Measurements from ENCODE around the gene SHROOM3.

SHROOM3 gene

GRCh38 chr4:76729460-76729859 lies 294.4 kb downstream of the SHROOM3 start:
- Histone ChIP-seq H3K4me1 (ENCODE audit: control insufficient read depth in 1 of 2, insufficient read depth in 1 of 2, low read depth in 1 of 2, low read length in 1 of 2) (no peaks in the 10 kb centered on the region), H3K27me3 (peaks cover 13% of the 10 kb centered on the region), H3K36me3 (no peaks in the 10 kb centered on the region), H3K4me3 (ENCODE audit: low read depth in 1 of 2, low read length in 1 of 2) (no peak overlapping the region), H3K27ac (no peak overlapping the region), H3K9me3 (no peaks in the 10 kb centered on the region)
- no peak for TF ChIP-seq CTCF (IDR thresholded peaks at IDR 0.05)

- TF ChIP-seq CTCF (IDR thresholded peaks at IDR 0.05): no peak
- H3K27ac ChIP-seq: no peak overlapping the region
- H3K27me3 ChIP-seq: peaks cover 15% of the 10 kb centered on the region
- H3K4me1 ChIP-seq (ENCODE audit: control insufficient read depth in 1 of 2, insufficient read depth in 1 of 2, low read depth in 1 of 2, low read length in 1 of 2): no peaks in the 10 kb centered on the region
- no peaks in the 10 kb centered on the region for H3K36me3 ChIP-seq
- H3K4me3 ChIP-seq (ENCODE audit: low read depth in 1 of 2, low read length in 1 of 2): no peak overlapping the region
- H3K9me3 ChIP-seq: no peaks in the 10 kb centered on the region
Measured at GRCh38 chr4:76729980-76730379, 295.0 kb downstream of the SHROOM3 start.

- Histone ChIP-seq H3K4me3 (ENCODE audit: low read depth in 1 of 2, low read length in 1 of 2) (no peak overlapping the region), H3K4me1 (ENCODE audit: control insufficient read depth in 1 of 2, insufficient read depth in 1 of 2, low read depth in 1 of 2, low read length in 1 of 2) (no peaks in the 10 kb centered on the region), H3K27ac (no peak overlapping the region), H3K36me3 (no peaks in the 10 kb centered on the region), H3K9me3 (no peaks in the 10 kb centered on the region), H3K27me3 (peaks cover 21% of the 10 kb centered on the region)
- no peak for TF ChIP-seq CTCF (IDR thresholded peaks at IDR 0.05)
Measured at GRCh38 chr4:76732246-76732645, 297.2 kb downstream of the SHROOM3 start.

- no peak overlapping the region for H3K4me3 ChIP-seq (ENCODE audit: low read depth in 1 of 2, low read length in 1 of 2)
- no peaks in the 10 kb centered on the region for H3K9me3 ChIP-seq
- TF ChIP-seq CTCF (IDR thresholded peaks at IDR 0.05): no peak
- H3K27me3 ChIP-seq: peaks cover 21% of the 10 kb centered on the region
- no peaks in the 10 kb centered on the region for H3K4me1 ChIP-seq (ENCODE audit: control insufficient read depth in 1 of 2, insufficient read depth in 1 of 2, low read depth in 1 of 2, low read length in 1 of 2)
- no peaks in the 10 kb centered on the region for H3K36me3 ChIP-seq
- H3K27ac ChIP-seq: no peak overlapping the region
Measured at GRCh38 chr4:76733068-76733771, 298.2 kb downstream of the SHROOM3 start.

GRCh38 chr4:76736414-76736813 lies 301.4 kb downstream of the SHROOM3 start:
- Histone ChIP-seq H3K4me1 (ENCODE audit: control insufficient read depth in 1 of 2, insufficient read depth in 1 of 2, low read depth in 1 of 2, low read length in 1 of 2) (no peaks in the 10 kb centered on the region), H3K9me3 (no peaks in the 10 kb centered on the region), H3K27ac (no peak overlapping the region), H3K36me3 (no peaks in the 10 kb centered on the region), H3K27me3 (peaks cover 16% of the 10 kb centered on the region), H3K4me3 (ENCODE audit: low read depth in 1 of 2, low read length in 1 of 2) (no peak overlapping the region)
- no peak for TF ChIP-seq CTCF (IDR thresholded peaks at IDR 0.05)
